ENCODE results near the gene DIS3L2. TPM values are rescaled to one million over a fixed set of nuclear protein-coding genes. Genes with fewer than 3 reads are reported as not detected.

The DIS3L2 gene
- total and polyA plus RNA-seq, 8 donors: 25.2 to 43.4 (median 36.3) TPM

GRCh38 chr2:232339121-232340081 is 377.9 kb downstream of the DIS3L2 start:
- ATAC-seq (no peak), DNase-seq (peak in 2 of 4 donors; percentile 26 to 68)
- Histone ChIP-seq H3K4me1 (no peaks in the 10 kb centered on the region), H3K36me3 (peaks cover 0 to 22% of the 10 kb centered on the region in 2 donors), H3K27me3 (no peaks in the 10 kb centered on the region), H3K27ac (no peak overlapping the region), H3K4me3 (no peak overlapping the region), H3K9me3 (no peaks in the 10 kb centered on the region)
- intact Hi-C loops (cut with DNase I): no loop called here
- TF ChIP-seq CTCF (IDR thresholded peaks at IDR 0.05): no peak

GRCh38 chr2:232340171-232340935 is 378.8 kb downstream of the DIS3L2 start:
- Histone ChIP-seq H3K4me1 (no peaks in the 10 kb centered on the region), H3K9me3 (no peaks in the 10 kb centered on the region), H3K4me3 (no peak overlapping the region), H3K27ac (no peak overlapping the region), H3K27me3 (no peaks in the 10 kb centered on the region), H3K36me3 (peaks cover 0 to 16% of the 10 kb centered on the region in 2 donors)
- intact Hi-C loops (cut with DNase I): no loop called here
- peak in 1 of 4 donors; percentile 20 for DNase-seq
- no peak for ATAC-seq
- TF ChIP-seq CTCF (IDR thresholded peaks at IDR 0.05): no peak

- intact Hi-C loops (cut with DNase I): no loop called here
- ATAC-seq (no peak), DNase-seq (no peak)
- Histone ChIP-seq H3K9me3 (no peaks in the 10 kb centered on the region), H3K27ac (no peak overlapping the region), H3K36me3 (peaks cover 0 to 8% of the 10 kb centered on the region in 2 donors), H3K4me1 (no peaks in the 10 kb centered on the region), H3K27me3 (no peaks in the 10 kb centered on the region), H3K4me3 (no peak overlapping the region)
- no peak for TF ChIP-seq CTCF (IDR thresholded peaks at IDR 0.05)
These were observed 379.7 kb downstream of the DIS3L2 start for GRCh38 chr2:232341061-232341738.

- Histone ChIP-seq H3K36me3 (peaks cover 0 to 2% of the 10 kb centered on the region in 2 donors), H3K27me3 (no peaks in the 10 kb centered on the region), H3K9me3 (no peaks in the 10 kb centered on the region), H3K27ac (no peak overlapping the region), H3K4me1 (no peaks in the 10 kb centered on the region), H3K4me3 (no peak overlapping the region)
- intact Hi-C loops (cut with DNase I): no loop called here
- TF ChIP-seq CTCF (IDR thresholded peaks at IDR 0.05): no peak
- DNase-seq (no peak), ATAC-seq (no peak)
These were observed 380.2 kb downstream of the DIS3L2 start for GRCh38 chr2:232341739-232342126.
